Measurements from ENCODE around the gene TBX21.

The TBX21 gene

DNA sequence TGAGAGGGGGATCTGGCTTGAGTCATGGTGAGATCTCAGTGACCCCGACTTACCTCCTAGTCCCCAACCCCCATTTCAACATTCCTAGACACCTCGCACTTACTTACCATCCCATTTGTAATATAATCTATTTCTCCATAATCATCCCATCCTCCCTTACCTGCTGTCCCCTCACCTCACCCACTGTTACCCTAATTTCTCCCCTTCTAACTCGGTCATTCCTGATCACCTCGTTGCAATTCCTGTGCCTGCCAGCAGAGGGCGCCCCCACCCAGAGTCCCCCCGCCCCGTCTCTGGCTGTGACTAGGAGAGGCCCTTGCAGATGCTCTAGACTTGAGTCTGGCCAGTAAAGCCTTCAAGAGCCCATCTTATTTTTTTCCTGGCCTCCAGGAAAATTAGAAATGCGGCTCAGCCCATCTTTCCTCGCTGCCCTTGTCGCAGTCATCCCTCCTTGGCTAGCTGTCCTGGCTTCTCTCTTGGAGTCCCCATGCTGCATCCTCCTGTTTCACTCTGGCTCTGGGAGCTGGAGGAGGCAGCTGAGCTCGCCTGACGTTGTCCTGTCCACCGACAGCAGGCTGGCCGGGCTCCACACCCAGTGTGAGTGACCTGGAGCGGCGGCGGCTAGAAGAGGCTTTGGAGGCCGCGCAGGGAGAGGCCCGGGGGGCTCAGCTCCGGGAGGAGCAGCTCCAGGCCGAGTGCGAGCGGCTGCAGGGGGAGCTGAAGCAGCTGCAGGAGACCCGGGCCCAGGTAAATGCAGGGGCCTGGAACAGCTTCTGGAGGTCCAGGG is 34.1 kb upstream of the TBX21 start:
- peak; percentile 74 for DNase-seq (ENCODE audit: low read depth)

- no peak for DNase-seq (ENCODE audit: low read depth)
These were observed 33.5 kb upstream of the TBX21 start for GRCh38 chr17:47699536-47699840.

DNA sequence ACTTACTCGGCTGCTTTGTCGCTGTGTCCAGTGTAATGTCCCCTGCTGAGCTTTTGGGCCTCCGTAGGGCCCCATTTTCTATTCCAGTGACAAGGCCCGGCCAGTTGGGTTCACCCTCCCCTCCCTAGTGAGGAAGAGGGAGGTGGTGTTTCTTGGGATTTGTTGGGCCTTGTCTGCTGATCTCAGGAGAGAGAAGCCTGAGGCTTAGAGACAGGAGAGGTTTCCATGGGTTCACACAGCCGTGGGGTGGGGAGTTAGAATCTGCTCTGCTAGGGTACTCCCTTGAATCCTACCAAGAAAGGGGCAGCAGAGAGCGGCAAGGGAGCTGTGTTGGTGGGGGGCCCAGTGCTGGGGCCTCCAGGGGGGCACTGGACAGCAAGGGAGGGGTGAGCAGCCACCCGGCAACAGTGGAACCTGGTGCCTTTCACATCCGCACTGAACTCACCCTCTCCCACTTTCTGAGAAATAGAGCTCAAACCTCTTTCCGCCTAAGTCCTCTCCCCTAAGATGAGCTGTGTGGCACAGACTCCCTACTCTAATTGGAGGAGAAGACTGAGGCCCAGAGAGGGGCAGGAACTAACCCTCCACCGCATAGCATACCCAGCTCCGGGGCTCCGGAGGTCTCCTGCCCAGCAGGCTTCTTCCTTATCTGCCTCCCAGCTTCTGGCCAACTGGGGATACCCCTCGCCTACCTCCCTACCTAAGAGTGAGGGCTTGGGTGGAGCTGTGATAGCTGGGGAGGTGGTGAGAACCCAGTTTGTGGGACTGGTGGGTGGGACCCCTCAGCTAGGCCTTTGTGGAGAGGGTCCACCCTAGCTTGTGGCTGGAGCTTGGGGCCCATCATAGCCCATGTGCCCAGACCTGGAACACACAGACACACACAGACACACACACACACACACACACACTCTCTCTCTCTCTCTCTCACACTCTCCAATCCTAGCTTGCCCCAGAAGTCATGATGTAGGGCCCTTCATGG is 32.3 kb upstream of the TBX21 start:
- no peak for DNase-seq (ENCODE audit: low read depth)

DNA sequence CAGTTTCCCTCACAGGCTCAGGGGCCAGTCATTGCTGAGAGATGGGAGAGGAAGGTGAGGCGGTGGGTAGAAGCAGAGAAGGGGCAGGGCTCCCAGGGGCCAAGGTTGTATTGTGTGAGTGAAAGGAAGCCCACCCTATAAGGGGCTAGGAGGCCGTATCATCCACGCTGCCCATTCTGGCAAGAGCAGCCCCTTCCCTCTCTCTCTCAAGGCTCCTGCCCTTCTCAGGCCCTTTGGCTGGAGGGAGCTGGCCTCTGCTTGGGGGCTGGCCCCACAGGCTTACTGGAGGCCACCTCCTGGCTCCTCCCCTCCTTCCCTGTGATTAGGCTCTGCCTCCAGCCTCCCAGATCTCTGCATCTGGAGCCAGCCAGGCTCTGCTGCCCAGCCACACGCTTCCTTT is 31.4 kb upstream of the TBX21 start:
- no peak for DNase-seq (ENCODE audit: low read depth)

DNA sequence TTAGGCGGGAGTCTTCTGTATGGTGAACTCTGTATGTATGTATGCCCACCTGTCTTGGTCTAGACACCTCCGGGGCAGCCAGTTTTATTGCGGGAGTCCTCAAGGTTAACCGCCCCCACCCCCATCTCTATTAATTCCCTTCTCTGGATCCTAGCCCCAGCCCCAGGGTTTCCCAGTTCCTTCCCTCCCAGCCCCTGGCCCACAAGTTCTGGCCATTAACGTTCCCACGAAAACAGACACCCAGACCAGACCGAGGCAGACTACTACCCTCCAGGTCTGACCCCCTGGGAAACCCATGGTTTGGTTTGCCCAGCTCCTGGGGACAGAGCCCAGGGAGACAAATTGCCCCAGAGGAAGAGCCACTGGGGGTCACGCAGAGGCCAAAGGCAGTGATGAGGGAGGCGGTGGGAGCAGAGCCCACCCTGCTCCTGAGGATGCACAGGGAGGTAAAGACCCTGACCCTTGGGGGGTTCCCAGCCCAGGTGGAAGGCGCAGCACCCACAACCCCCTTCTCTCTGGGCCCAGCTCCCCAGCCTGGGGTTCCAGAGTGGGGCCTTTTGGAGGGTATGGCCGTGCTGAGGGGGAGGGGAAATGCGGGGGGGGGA is 30.5 kb upstream of the TBX21 start:
- no peak for DNase-seq (ENCODE audit: low read depth)

DNA sequence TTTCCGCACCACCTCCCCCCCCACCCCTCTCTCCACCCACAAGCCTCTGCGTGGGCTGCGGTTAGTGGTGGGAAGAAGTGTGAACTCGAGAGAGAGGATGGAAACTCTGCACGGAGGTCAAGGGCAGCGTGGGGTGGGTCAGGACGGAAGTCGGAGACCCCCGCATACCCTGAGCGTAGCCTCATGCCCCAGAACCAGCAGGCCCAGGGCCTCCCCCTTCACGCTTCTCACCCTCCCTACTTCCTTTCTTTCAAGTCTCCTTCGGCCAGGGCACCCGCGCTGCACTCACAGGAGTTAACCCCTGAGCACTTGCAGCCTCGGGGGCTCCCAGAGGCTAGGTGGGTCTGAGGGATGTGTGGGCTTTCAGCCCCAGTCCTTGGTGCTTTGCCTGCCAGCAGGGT is 29.8 kb upstream of the TBX21 start:
- DNase-seq (ENCODE audit: low read depth) = peak; percentile 73

GRCh38 chr17:47703671-47704070 is 29.4 kb upstream of the TBX21 start:
- no peak for DNase-seq (ENCODE audit: low read depth)

- no peak for DNase-seq (ENCODE audit: low read depth)
These were observed 28.9 kb upstream of the TBX21 start for GRCh38 chr17:47704116-47704515.

DNA sequence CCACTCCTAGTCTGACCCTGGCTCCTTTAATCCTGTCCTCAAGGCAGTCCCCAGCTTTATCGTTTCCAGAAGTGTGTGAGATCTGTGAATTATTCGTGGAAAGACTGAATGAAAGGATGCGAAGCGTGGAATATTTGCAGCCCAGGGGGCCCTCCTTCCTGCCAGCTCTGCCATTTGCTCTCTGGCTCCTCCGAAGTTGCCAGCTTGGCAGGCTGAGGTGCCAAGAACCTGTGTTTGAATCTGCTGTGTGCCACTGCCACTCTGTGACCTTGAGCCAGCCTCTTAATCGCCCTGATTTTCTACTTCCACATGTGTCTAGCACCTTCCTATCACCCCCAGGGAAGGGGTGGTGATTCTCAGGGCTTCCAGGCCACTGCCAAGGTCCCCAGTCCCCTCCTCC is 28.3 kb upstream of the TBX21 start:
- DNase-seq (ENCODE audit: low read depth) = no peak

DNA sequence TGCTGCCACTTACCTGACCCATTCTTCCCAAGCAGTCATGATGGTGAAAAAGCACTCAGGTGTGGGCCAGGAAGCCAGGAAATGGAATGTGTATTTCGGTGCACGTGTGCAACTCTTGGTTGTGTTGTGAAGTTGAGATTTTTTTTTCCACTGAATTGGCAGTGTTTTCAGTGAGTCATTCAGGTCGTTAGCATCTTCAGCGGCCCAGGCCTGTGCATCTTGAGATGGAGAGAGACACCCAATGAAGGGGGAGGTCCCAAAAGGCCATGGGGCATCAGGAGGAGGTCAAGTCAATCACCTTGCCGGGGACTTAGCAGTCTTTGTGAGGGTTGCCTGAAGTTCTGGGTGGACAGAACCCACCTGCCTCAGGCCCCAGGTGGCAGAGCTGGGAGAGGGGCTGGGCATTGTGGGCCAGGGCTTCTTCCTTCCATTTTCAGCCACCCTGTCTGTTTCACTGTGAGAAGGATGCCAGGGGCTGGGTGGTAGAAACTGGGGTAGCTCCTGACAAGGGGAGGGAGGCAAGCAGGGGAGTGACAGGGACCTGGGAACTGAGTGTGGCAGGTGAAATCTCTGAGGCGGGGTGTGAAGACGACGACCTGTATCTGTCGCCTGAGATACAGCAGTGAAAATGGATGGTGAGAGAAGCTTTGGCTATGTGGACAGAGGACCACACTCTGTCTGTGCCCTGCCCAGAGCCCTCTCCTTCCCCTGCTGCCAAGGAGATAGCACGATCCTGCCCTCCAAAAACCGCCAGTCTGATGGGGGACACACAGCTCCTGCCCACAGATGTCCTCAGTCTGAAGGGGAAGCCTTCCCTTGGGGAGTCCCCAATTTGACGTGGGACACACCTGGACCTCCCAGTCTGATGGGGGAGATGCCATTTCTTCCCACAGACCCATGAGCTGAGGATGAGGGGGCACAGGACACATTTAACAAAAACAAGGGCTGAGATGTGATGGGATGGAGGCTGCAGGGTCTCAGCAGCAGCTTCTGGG is 27.2 kb upstream of the TBX21 start:
- DNase-seq (ENCODE audit: low read depth) = no peak

GRCh38 chr17:47707056-47707804 is 25.8 kb upstream of the TBX21 start:
- DNase-seq (ENCODE audit: low read depth) = no peak

DNA sequence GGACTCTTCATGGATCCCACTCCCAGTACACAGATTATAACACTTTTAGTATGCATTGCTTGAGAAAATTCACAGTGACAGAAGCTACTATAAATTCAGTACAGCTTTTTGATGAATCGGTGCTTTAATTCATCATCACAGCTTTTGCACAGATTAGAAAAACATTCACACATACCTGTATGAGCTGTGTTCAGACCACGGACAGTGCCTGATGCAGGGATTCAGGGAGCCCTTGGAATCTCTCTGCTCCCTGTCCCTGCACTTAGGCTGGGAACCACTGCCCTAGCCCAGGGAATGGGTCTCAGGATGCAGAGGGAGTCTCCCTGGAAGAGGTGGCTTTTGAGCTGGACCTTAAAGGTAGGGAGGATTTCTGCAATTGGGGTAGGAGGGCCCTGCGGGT is 25.2 kb upstream of the TBX21 start:
- DNase-seq (ENCODE audit: low read depth) = no peak

DNA sequence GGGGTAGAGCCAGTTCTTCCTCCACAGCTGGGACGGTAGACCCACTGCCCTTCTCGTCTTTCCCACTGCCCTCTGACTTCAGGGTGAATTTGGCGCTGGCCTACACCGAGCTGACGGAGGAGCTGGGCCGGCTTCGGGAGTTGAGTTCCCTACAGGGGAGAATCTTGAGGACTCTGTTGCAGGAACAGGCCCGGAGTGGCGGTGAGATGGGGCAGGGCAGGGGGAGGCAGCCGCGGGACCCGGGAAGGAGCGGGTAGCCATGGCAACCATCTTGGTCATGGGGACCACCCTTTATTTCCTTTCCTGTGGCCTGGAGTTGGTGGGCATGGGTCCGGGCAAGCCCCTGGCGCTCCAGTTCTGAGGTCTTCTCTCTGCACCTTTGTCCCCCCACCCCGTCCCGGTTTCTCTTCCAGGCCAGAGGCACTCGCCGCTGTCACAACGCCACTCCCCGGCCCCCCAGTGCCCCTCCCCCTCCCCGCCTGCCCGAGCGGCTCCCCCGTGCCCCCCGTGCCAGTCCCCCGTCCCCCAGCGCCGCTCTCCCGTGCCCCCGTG is 24.6 kb upstream of the TBX21 start:
- no peak for DNase-seq (ENCODE audit: low read depth)

DNA sequence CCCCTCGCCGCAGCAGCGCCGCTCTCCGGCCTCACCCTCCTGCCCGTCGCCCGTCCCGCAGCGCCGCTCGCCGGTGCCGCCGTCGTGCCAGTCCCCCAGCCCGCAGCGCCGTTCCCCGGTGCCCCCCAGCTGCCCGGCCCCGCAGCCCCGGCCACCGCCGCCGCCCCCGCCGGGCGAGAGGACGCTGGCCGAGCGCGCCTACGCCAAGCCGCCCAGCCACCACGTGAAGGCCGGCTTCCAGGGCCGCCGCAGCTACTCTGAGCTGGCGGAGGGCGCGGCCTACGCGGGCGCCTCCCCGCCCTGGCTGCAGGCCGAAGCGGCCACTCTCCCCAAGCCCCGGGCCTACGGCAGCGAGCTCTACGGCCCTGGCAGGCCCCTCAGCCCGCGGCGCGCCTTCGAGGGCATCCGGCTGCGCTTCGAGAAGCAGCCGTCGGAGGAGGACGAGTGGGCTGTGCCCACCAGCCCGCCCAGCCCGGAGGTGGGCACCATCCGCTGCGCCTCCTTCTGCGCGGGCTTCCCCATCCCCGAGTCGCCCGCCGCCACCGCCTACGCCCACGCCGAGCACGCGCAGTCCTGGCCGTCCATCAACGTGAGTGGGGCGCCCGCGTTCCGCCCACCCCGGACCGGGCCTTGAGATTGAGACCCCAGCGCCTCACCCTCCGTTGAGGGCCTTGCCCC is 24.0 kb upstream of the TBX21 start:
- DNase-seq (ENCODE audit: low read depth) = no peak

- DNase-seq (ENCODE audit: low read depth) = no peak
These were observed 23.4 kb upstream of the TBX21 start for GRCh38 chr17:47709594-47709993.

GRCh38 chr17:47711366-47712099 is 21.5 kb upstream of the TBX21 start:
- no peak for DNase-seq (ENCODE audit: low read depth)

- DNase-seq (ENCODE audit: low read depth) = no peak
These were observed 20.6 kb upstream of the TBX21 start for GRCh38 chr17:47712330-47713023.

GRCh38 chr17:47713980-47714700 is 18.9 kb upstream of the TBX21 start:
- DNase-seq (ENCODE audit: low read depth) = no peak

All from stimulated activated CD8-positive, alpha-beta memory T cell treated with anti-CD3 and anti-CD28 coated beads, Interleukin-12 subunit alpha, Interleukin-12 subunit beta, amount 100 ng/mL, for 4 hours (primary cell).